ENCODE data around the gene ACYP2.
"Not testable (repeated sequence)": the region's sequence is repeated elsewhere in the genome, so short reads cannot be mapped to it uniquely, and the experiment has no call there.

ACYP2 gene

GRCh38 chr2:54285451-54285850 is 170.0 kb downstream of the ACYP2 start:
- Histone ChIP-seq H3K4me1 (ENCODE audit: insufficient read depth, low read length) (no peaks in the 10 kb centered on the region), H3K27me3 (ENCODE audit: control insufficient read depth in 1 of 2, insufficient read depth in 2 of 2, low read length in 2 of 2) (no peaks in the 10 kb centered on the region), H3K27ac (ENCODE audit: low read depth, low read length) (no peak overlapping the region), H3K9ac (ENCODE audit: low read length) (no peak overlapping the region), H3K4me3 (ENCODE audit: low read depth in 1 of 2, low read length in 2 of 2) (no peak overlapping the region), H3K9me3 (ENCODE audit: low read length) (no peaks in the 10 kb centered on the region), H3K36me3 (ENCODE audit: insufficient read depth, low read length) (no peaks in the 10 kb centered on the region)

DNA sequence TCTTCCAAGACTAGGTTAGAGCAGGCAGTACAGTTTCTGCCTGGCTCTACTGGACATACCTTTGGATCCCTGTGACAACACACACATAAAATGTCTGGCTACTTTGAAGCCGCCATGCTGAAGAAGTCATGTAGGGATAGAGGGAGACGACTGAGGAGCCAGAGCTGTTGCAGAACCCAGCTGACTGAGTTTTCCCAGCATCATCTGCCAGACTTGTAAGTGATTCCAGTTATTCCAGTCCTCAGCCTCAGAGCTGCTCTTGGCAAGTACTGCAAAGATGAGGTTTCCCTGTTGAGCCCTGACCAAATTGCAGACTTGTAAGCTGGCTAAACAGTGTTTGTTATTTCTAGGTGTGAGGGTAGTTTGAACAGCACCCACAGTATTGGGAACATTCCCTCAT is 172.1 kb downstream of the ACYP2 start:
- H3K4me3 ChIP-seq (ENCODE audit: low read depth in 1 of 2, low read length in 2 of 2): no peak overlapping the region
- no peak overlapping the region for H3K27ac ChIP-seq (ENCODE audit: low read depth, low read length)

GRCh38 chr2:54289917-54290316 is 174.5 kb downstream of the ACYP2 start:
- H3K4me3 ChIP-seq (ENCODE audit: low read depth in 1 of 2, low read length in 2 of 2): no peak overlapping the region
- no peaks in the 10 kb centered on the region for H3K4me1 ChIP-seq (ENCODE audit: insufficient read depth, low read length)
- no peaks in the 10 kb centered on the region for H3K27me3 ChIP-seq (ENCODE audit: control insufficient read depth in 1 of 2, insufficient read depth in 2 of 2, low read length in 2 of 2)
- no peak overlapping the region for H3K27ac ChIP-seq (ENCODE audit: low read depth, low read length)
- H3K36me3 ChIP-seq (ENCODE audit: insufficient read depth, low read length): no peaks in the 10 kb centered on the region
- no peaks in the 10 kb centered on the region for H3K9me3 ChIP-seq (ENCODE audit: low read length)
- no peak overlapping the region for H3K9ac ChIP-seq (ENCODE audit: low read length)

More for the DNA sequence above, 172.1 kb downstream of the ACYP2 start:
- Histone ChIP-seq H3K9me3 (ENCODE audit: low read length) (no peaks in the 10 kb centered on the region), H3K27me3 (ENCODE audit: control insufficient read depth in 1 of 2, insufficient read depth in 2 of 2, low read length in 2 of 2) (no peaks in the 10 kb centered on the region), H3K9ac (ENCODE audit: low read length) (no peak overlapping the region), H3K4me1 (ENCODE audit: insufficient read depth, low read length) (no peaks in the 10 kb centered on the region), H3K36me3 (ENCODE audit: insufficient read depth, low read length) (no peaks in the 10 kb centered on the region)

DNA sequence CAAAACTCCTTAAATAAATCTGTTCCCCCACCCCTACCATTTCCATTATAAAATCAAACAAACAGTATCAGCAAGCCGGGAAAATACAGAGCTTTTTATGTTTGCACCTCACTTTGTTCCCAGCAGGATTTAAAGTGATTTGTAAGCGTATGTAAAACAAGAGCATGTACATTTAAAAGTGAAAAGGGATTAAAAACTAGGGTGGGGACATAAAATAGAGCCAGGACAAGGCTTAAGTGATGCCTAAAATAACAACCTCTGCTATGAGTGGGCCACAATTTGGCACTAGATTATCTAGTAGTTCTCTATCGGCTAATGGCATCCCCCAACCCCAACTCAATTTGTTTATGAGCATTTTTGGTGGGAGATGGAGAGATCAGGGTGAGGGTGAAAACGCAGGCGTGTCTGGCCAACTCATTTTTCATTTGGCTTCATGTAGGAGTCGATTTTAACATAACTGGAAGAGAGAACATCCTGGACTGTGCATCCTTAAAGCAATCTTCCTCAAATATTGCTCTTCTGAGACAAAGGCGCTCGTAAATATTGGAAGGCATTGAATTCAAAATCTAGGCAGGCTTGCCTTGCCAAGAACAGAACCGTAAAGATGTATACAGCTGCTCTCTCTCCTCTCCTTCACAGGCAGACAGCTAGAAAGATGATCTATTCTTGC is 175.1 kb downstream of the ACYP2 start:
- H3K27ac ChIP-seq (ENCODE audit: low read depth, low read length): no peak overlapping the region
- H3K27me3 ChIP-seq (ENCODE audit: control insufficient read depth in 1 of 2, insufficient read depth in 2 of 2, low read length in 2 of 2): no peaks in the 10 kb centered on the region
- H3K4me1 ChIP-seq (ENCODE audit: insufficient read depth, low read length): no peaks in the 10 kb centered on the region
- no peaks in the 10 kb centered on the region for H3K9me3 ChIP-seq (ENCODE audit: low read length)
- H3K36me3 ChIP-seq (ENCODE audit: insufficient read depth, low read length): no peaks in the 10 kb centered on the region
- H3K4me3 ChIP-seq (ENCODE audit: low read depth in 1 of 2, low read length in 2 of 2): no peak overlapping the region
- no peak overlapping the region for H3K9ac ChIP-seq (ENCODE audit: low read length)

- H3K9ac ChIP-seq (ENCODE audit: low read length); H3K27ac ChIP-seq (ENCODE audit: low read depth, low read length); H3K4me1 ChIP-seq (ENCODE audit: insufficient read depth, low read length); H3K9me3 ChIP-seq (ENCODE audit: low read length); H3K36me3 ChIP-seq (ENCODE audit: insufficient read depth, low read length); H3K4me3 ChIP-seq (ENCODE audit: low read depth in 1 of 2, low read length in 2 of 2); H3K27me3 ChIP-seq (ENCODE audit: control insufficient read depth in 1 of 2, insufficient read depth in 2 of 2, low read length in 2 of 2): not testable (repeated sequence)
Observed at GRCh38 chr2:54294665-54295064, 179.2 kb downstream of the ACYP2 start.

DNA sequence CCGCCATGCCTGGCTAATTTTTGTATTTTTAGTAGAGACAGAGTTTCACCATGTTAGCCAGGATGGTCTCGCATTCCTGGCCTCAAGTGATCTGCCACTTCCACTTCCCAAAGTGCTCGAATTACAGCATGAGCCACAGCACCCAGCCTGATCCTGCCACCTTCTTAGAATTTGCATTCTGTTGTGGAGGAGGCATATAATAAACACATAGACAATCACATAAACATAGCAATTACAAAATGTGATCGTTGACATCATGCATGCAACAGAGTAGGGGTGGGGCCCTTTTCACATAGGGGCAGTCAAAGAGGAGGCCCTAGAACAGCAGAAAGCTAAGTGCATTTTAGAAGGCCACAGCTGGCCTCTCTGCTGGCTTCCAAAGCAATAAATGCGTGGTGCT is 180.5 kb downstream of the ACYP2 start:
- H3K4me1 ChIP-seq (ENCODE audit: insufficient read depth, low read length): no peaks in the 10 kb centered on the region
- no peak overlapping the region for H3K4me3 ChIP-seq (ENCODE audit: low read depth in 1 of 2, low read length in 2 of 2)
- H3K9me3 ChIP-seq (ENCODE audit: low read length): no peaks in the 10 kb centered on the region
- no peaks in the 10 kb centered on the region for H3K36me3 ChIP-seq (ENCODE audit: insufficient read depth, low read length)
- no peaks in the 10 kb centered on the region for H3K27me3 ChIP-seq (ENCODE audit: control insufficient read depth in 1 of 2, insufficient read depth in 2 of 2, low read length in 2 of 2)
- no peak overlapping the region for H3K27ac ChIP-seq (ENCODE audit: low read depth, low read length)
- H3K9ac ChIP-seq (ENCODE audit: low read length): no peak overlapping the region

DNA sequence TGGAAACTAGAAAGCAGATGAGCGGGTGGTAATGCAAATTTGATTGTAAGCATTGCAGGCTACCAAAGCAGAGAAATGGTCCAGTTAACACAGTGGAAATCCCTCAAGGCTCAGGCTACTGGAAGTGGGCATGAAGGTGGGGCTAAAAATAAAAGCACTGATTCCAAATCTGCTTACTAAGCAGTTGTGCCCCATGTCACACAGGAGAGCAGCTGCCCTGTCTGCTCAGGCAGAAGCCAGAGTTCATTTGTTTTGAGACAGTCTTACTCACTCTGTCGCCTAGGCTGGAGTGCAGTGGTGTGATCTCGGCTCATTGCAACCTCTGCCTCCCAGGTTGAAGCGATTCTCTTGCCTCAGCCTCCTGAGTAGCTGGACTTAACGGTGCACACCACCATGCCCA is 183.1 kb downstream of the ACYP2 start:
- no peak overlapping the region for H3K4me3 ChIP-seq (ENCODE audit: low read depth in 1 of 2, low read length in 2 of 2)
- no peaks in the 10 kb centered on the region for H3K27me3 ChIP-seq (ENCODE audit: control insufficient read depth in 1 of 2, insufficient read depth in 2 of 2, low read length in 2 of 2)
- no peak overlapping the region for H3K27ac ChIP-seq (ENCODE audit: low read depth, low read length)
- no peaks in the 10 kb centered on the region for H3K36me3 ChIP-seq (ENCODE audit: insufficient read depth, low read length)
- no peaks in the 10 kb centered on the region for H3K9me3 ChIP-seq (ENCODE audit: low read length)
- H3K9ac ChIP-seq (ENCODE audit: low read length): no peak overlapping the region
- H3K4me1 ChIP-seq (ENCODE audit: insufficient read depth, low read length): no peaks in the 10 kb centered on the region

DNA sequence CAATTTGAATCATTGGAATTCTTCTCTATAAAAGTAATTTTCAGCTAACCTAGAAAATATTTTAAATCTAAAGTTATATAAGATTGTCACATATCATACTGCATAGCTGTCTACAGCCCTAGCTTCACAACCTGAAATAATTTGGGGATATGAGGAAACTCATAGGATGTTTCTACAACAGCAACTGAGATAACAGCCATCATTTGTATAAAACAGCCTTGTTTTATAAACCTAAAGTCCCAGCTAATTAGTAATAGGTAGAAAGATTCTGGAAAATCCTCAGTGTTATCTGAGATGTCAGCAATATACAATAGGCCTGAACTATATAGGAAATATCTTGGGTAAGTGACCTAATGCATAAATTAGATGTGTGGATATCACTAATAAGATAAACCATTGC is 188.2 kb downstream of the ACYP2 start:
- H3K27ac ChIP-seq (ENCODE audit: low read depth, low read length): no peak overlapping the region
- H3K9me3 ChIP-seq (ENCODE audit: low read length): no peaks in the 10 kb centered on the region
- no peaks in the 10 kb centered on the region for H3K4me1 ChIP-seq (ENCODE audit: insufficient read depth, low read length)
- no peak overlapping the region for H3K9ac ChIP-seq (ENCODE audit: low read length)
- no peaks in the 10 kb centered on the region for H3K36me3 ChIP-seq (ENCODE audit: insufficient read depth, low read length)
- no peak overlapping the region for H3K4me3 ChIP-seq (ENCODE audit: low read depth in 1 of 2, low read length in 2 of 2)
- no peaks in the 10 kb centered on the region for H3K27me3 ChIP-seq (ENCODE audit: control insufficient read depth in 1 of 2, insufficient read depth in 2 of 2, low read length in 2 of 2)

DNA sequence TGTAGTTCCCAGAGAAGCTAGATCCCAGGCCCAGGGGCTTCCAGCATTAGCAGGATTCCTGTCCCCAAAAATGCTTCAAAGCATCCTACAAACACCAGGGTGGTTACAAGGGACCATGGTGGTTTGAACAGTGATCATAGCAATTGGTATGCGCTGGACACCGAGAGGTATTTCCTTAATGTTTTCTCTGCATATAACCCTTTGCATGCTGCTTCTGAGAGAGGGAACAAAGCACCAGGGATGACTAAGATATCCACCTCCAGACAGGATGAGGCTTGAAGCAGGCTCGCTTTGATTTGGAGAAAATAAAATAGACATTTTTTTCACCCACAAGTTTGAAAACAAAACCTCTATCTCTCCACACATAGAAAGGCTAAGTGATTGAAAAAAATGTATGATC is 191.1 kb downstream of the ACYP2 start:
- H3K36me3 ChIP-seq (ENCODE audit: insufficient read depth, low read length): no peaks in the 10 kb centered on the region
- H3K4me3 ChIP-seq (ENCODE audit: low read depth in 1 of 2, low read length in 2 of 2): no peak overlapping the region
- H3K9ac ChIP-seq (ENCODE audit: low read length): no peak overlapping the region
- H3K27me3 ChIP-seq (ENCODE audit: control insufficient read depth in 1 of 2, insufficient read depth in 2 of 2, low read length in 2 of 2): no peaks in the 10 kb centered on the region
- no peaks in the 10 kb centered on the region for H3K4me1 ChIP-seq (ENCODE audit: insufficient read depth, low read length)
- no peak overlapping the region for H3K27ac ChIP-seq (ENCODE audit: low read depth, low read length)
- H3K9me3 ChIP-seq (ENCODE audit: low read length): no peaks in the 10 kb centered on the region

DNA sequence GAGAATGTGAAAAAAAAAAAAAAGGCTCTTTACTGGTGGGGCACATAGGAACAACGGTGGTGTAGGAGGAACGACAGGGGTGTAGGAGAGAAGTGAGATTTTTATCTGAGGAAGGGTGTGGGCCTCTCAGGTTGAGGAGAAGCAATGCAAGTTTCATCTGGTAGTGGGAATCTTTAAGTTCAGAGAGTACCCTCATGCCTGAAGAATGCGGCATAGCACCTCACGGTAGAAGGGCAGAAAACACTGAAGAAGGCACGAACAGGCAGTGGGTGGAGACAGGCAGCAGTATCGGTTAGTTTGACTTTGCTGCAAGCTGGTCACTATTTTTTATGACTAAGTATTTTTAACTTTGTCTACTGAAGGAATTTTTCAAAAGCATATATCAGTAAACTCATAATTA is 192.8 kb downstream of the ACYP2 start:
- Histone ChIP-seq H3K9me3 (ENCODE audit: low read length) (no peaks in the 10 kb centered on the region), H3K4me1 (ENCODE audit: insufficient read depth, low read length) (no peaks in the 10 kb centered on the region), H3K27me3 (ENCODE audit: control insufficient read depth in 1 of 2, insufficient read depth in 2 of 2, low read length in 2 of 2) (no peaks in the 10 kb centered on the region), H3K27ac (ENCODE audit: low read depth, low read length) (no peak overlapping the region), H3K9ac (ENCODE audit: low read length) (no peak overlapping the region), H3K4me3 (ENCODE audit: low read depth in 1 of 2, low read length in 2 of 2) (no peak overlapping the region), H3K36me3 (ENCODE audit: insufficient read depth, low read length) (no peaks in the 10 kb centered on the region)

GRCh38 chr2:54308782-54309181 is 193.4 kb downstream of the ACYP2 start:
- no peaks in the 10 kb centered on the region for H3K4me1 ChIP-seq (ENCODE audit: insufficient read depth, low read length)
- no peak overlapping the region for H3K4me3 ChIP-seq (ENCODE audit: low read depth in 1 of 2, low read length in 2 of 2)
- no peaks in the 10 kb centered on the region for H3K36me3 ChIP-seq (ENCODE audit: insufficient read depth, low read length)
- H3K9ac ChIP-seq (ENCODE audit: low read length): no peak overlapping the region
- no peaks in the 10 kb centered on the region for H3K27me3 ChIP-seq (ENCODE audit: control insufficient read depth in 1 of 2, insufficient read depth in 2 of 2, low read length in 2 of 2)
- H3K9me3 ChIP-seq (ENCODE audit: low read length): no peaks in the 10 kb centered on the region
- no peak overlapping the region for H3K27ac ChIP-seq (ENCODE audit: low read depth, low read length)

DNA sequence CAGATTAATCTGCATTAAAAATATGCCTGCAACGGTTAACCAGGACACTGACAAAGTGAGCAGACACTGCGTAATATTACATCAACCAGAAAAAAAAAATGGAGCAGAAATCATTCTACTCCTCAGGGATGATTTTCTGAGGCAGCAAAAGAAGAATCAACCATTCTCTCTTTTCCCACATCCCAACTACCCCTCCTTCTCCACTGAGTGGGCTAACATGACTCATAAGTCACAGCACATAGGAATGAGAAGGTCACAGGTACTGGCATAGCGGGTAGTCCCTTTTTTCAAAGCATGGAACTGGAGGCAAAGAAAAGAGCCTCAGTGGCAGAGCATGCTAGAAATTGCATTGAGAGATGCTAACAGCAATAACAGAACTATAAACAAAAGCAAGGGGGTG is 194.9 kb downstream of the ACYP2 start:
- no peak overlapping the region for H3K9ac ChIP-seq (ENCODE audit: low read length)
- no peak overlapping the region for H3K27ac ChIP-seq (ENCODE audit: low read depth, low read length)
- H3K27me3 ChIP-seq (ENCODE audit: control insufficient read depth in 1 of 2, insufficient read depth in 2 of 2, low read length in 2 of 2): no peaks in the 10 kb centered on the region
- H3K4me1 ChIP-seq (ENCODE audit: insufficient read depth, low read length): no peaks in the 10 kb centered on the region
- H3K4me3 ChIP-seq (ENCODE audit: low read depth in 1 of 2, low read length in 2 of 2): no peak overlapping the region
- no peaks in the 10 kb centered on the region for H3K36me3 ChIP-seq (ENCODE audit: insufficient read depth, low read length)
- no peaks in the 10 kb centered on the region for H3K9me3 ChIP-seq (ENCODE audit: low read length)

Data from muscle layer of colon (tissue), 2 donors.